H1 (cell line): ENCODE measurements around the gene RBM47. TPM values are rescaled to one million over a fixed set of nuclear protein-coding genes. Genes with fewer than 3 reads are reported as not detected.

Source experiments
- CTCF ChIA-PET: fragments of 300-600 bp; sonication (Branson Sonifier 250); formaldehyde crosslinking; loops from one replicate; lab custom pipeline; 2021; ENCODE audit not compliant: partially characterized antibody; lab: Charles Lee
- POLR2A ChIA-PET: fragments of 300-600 bp; sonication (Branson Sonifier 250); formaldehyde crosslinking; loops from one replicate; lab custom pipeline; 2021; ENCODE audit warnings: inconsistent platforms; ENCODE audit not compliant: partially characterized antibody; lab: Charles Lee
- DNase-seq, 2 experiments: peaks; one replicate each; pipeline versions ENCODE4 v3.0.0 to v3.0.0-alpha.2; 2010 to 2022; ENCODE audit warnings: low spot score in 2 of 2, low read depth in 1 of 2, mixed read lengths in 1 of 2
- FAIRE-seq: peaks from 2 replicates; lab custom pipeline; 2011; peaks lifted over from hg19 to GRCh38; lab: Jason Lieb, UNC
- H2AFZ ChIP-seq: 2 replicates; pipeline ENCODE4 v1.8.1; 2012; ENCODE audit warnings: low read length, inconsistent platforms
- H2AK5ac ChIP-seq: 2 replicates; pipeline ENCODE4 v1.6.1; 2013; ENCODE audit warnings: low read depth, low read length
- H2BK120ac ChIP-seq: replicated peaks from 2 replicates; pipeline ENCODE3; 2013; ENCODE audit warnings: low read depth, low read length, inconsistent platforms
- H2BK12ac ChIP-seq: 2 replicates; pipeline ENCODE4 v1.6.1; 2013; ENCODE audit warnings: low read depth, low read length
- H2BK15ac ChIP-seq: 2 replicates; pipeline ENCODE4 v1.6.1; 2013; ENCODE audit warnings: low read length
- H2BK20ac ChIP-seq: 2 replicates; pipeline ENCODE4 v1.6.1; 2013; ENCODE audit warnings: low read length
- H2BK5ac ChIP-seq: 2 replicates; pipeline ENCODE4 v1.6.1; 2013; ENCODE audit warnings: low read depth, low read length
- H3K14ac ChIP-seq: 2 replicates; pipeline ENCODE4 v1.6.1; 2013; ENCODE audit warnings: inconsistent platforms; ENCODE audit not compliant: insufficient read length
- H3K18ac ChIP-seq: 2 replicates; pipeline ENCODE4 v1.6.1; 2013; ENCODE audit warnings: low read length; ENCODE audit errors: extremely low read depth
- H3K23ac ChIP-seq: 2 replicates; pipeline ENCODE4 v1.6.1; 2013; ENCODE audit warnings: inconsistent platforms; ENCODE audit not compliant: insufficient read length
- H3K23me2 ChIP-seq: 2 replicates; pipeline ENCODE4 v1.6.1; 2013; ENCODE audit warnings: low read depth, low read length
- H3K27ac ChIP-seq: 2 replicates; pipeline ENCODE4 v1.6.1; 2011; ENCODE audit warnings: low read depth, low read length, inconsistent platforms
- H3K27me3 ChIP-seq, 4 experiments: replicated peaks in 1 of 4; 1 replicate in 1 of 4; 2 replicates in 3 of 4; pipeline versions ENCODE4 v1.6.1 to v1.8.1; 2011 to 2013; ENCODE audit warnings: low read length in 3 of 4, mild to moderate bottlenecking in 3 of 4, inconsistent platforms in 2 of 4, mixed read lengths in 2 of 4, moderate library complexity in 1 of 4; ENCODE audit not compliant: control insufficient read depth in 3 of 4, insufficient read depth in 3 of 4; ENCODE audit errors: extremely low read depth in 1 of 4
- H3K36me3 ChIP-seq, 4 experiments: 2 replicates each; pipeline versions ENCODE4 v1.6.1 to v1.8.1; 2011 to 2013; ENCODE audit warnings: mild to moderate bottlenecking in 4 of 4, low read length in 3 of 4, moderate library complexity in 2 of 4, control low read depth in 1 of 4, inconsistent platforms in 1 of 4; ENCODE audit not compliant: insufficient read depth in 4 of 4, control insufficient read depth in 2 of 4
- H3K4ac ChIP-seq: replicated peaks from 2 replicates; pipeline ENCODE3; 2013; ENCODE audit warnings: low read length, low read depth, mixed read lengths, inconsistent platforms; ENCODE audit not compliant: insufficient read length
- H3K4me1 ChIP-seq, 4 experiments: replicated peaks in 1 of 4; 1 replicate in 1 of 4; 2 replicates in 3 of 4; pipeline versions ENCODE4 v1.6.1 to v1.8.1; 2011 to 2013; ENCODE audit warnings: low read length in 3 of 4, inconsistent platforms in 2 of 4, mixed read lengths in 1 of 4; ENCODE audit not compliant: insufficient read depth in 4 of 4, control insufficient read depth in 3 of 4
- H3K4me2 ChIP-seq, 2 experiments: 2 replicates each; pipeline versions ENCODE4 v1.6.1 to v1.8.1; 2011 to 2013; ENCODE audit warnings: low read depth in 2 of 2, low read length in 2 of 2, control low read depth in 1 of 2, inconsistent platforms in 1 of 2, mild to moderate bottlenecking in 1 of 2; ENCODE audit not compliant: insufficient read depth in 1 of 2
- H3K4me3 ChIP-seq, 4 experiments: fragments of 200-600, 300-600 bp in 1 of 4; sonication (generic), shearing (Covaris generic), sonication (Bioruptor Twin) in 1 of 4; 2 replicates each; pipeline versions ENCODE4 v1.5.1 to v1.8.1; 2011 to 2016; ENCODE audit warnings: low read length in 4 of 4, low read depth in 3 of 4, control low read depth in 2 of 4, inconsistent platforms in 2 of 4, mild to moderate bottlenecking in 2 of 4, mixed read lengths in 1 of 4, moderate library complexity in 1 of 4; ENCODE audit not compliant: insufficient read depth in 2 of 4; ENCODE audit errors: extremely low read depth in 1 of 4
- H3K56ac ChIP-seq: replicated peaks from 2 replicates; pipeline ENCODE3; 2013; ENCODE audit warnings: low read depth, mild to moderate bottlenecking, mixed read lengths, low read length, inconsistent platforms; ENCODE audit not compliant: insufficient read length
- H3K79me1 ChIP-seq: 2 replicates; pipeline ENCODE4 v1.6.1; 2013; ENCODE audit warnings: low read depth, low read length, control low read depth
- H3K79me2 ChIP-seq, 2 experiments: 2 replicates each; pipeline versions ENCODE4 v1.6.1 to v1.8.1; 2012 to 2013; ENCODE audit warnings: low read length in 2 of 2, mild to moderate bottlenecking in 2 of 2, inconsistent platforms in 1 of 2; ENCODE audit not compliant: insufficient read depth in 2 of 2, control insufficient read depth in 1 of 2
- H3K9ac ChIP-seq, 4 experiments: replicated peaks in 1 of 4; 1 replicate in 1 of 4; 2 replicates in 3 of 4; pipeline versions ENCODE4 v1.6.1 to v1.8.1; 2011 to 2013; ENCODE audit warnings: low read depth in 3 of 4, low read length in 3 of 4, control low read depth in 2 of 4, mild to moderate bottlenecking in 2 of 4, moderate library complexity in 2 of 4, inconsistent platforms in 1 of 4; ENCODE audit errors: extremely low read depth in 1 of 4
- H3K9me3 ChIP-seq, 2 experiments: 2 replicates each; pipeline versions ENCODE4 v1.6.1 to v1.8.1; 2012 to 2013; ENCODE audit warnings: mild to moderate bottlenecking in 2 of 2, moderate library complexity in 2 of 2, control low read depth in 1 of 2, inconsistent platforms in 1 of 2, low read depth in 1 of 2, low read length in 1 of 2, mixed read lengths in 1 of 2; ENCODE audit not compliant: insufficient read depth in 2 of 2
- H4K20me1 ChIP-seq, 2 experiments: replicated peaks in 1 of 2; 2 replicates each; pipeline versions ENCODE3 to v1.8.1; 2011 to 2013; ENCODE audit warnings: inconsistent platforms in 2 of 2, low read length in 2 of 2, mild to moderate bottlenecking in 1 of 2; ENCODE audit not compliant: insufficient read depth in 2 of 2, control insufficient read depth in 1 of 2
- H4K5ac ChIP-seq: 2 replicates; pipeline ENCODE4 v1.6.1; 2013; ENCODE audit warnings: low read length, low read depth, mixed read lengths, inconsistent platforms; ENCODE audit not compliant: insufficient read length
- H4K8ac ChIP-seq: 2 replicates; pipeline ENCODE4 v1.8.0; 2013; ENCODE audit warnings: mild to moderate bottlenecking, moderate library complexity, low read length, inconsistent platforms; ENCODE audit not compliant: insufficient read depth; ENCODE audit errors: extremely low read depth
- H4K91ac ChIP-seq: replicated peaks from 2 replicates; pipeline ENCODE3; 2013; ENCODE audit warnings: low read length, mixed read lengths, inconsistent platforms; ENCODE audit not compliant: insufficient read length
- BACH1 ChIP-seq: IDR thresholded peaks from 2 replicates; pipeline ENCODE4 v1.6.1; 2012; ENCODE audit warnings: low read length, improper control_type of control experiment
- CBX5 ChIP-seq: fragments of 300-800, 300-1000 bp; sonication (generic); IDR thresholded peaks from 2 replicates; pipeline ENCODE4 v1.7.1; 2016; ENCODE audit warnings: antibody characterized with exemption, low read length, low read depth
- CREB1 ChIP-seq: IDR thresholded peaks from 2 replicates; pipeline ENCODE4 v1.6.1; 2012; ENCODE audit warnings: inconsistent platforms
- HDAC6 ChIP-seq: IDR thresholded peaks from one replicate; pipeline ENCODE4 v1.7.1; 2012; ENCODE audit warnings: low read depth, mild to moderate bottlenecking, inconsistent platforms, low read length, moderate library complexity
- KDM5A ChIP-seq: fragments of 200-600 bp; IDR thresholded peaks from 2 replicates; pipeline ENCODE4 v1.7.1; 2012; ENCODE audit warnings: mild to moderate bottlenecking, low read length, inconsistent platforms, mixed read lengths
- MAFK ChIP-seq: IDR thresholded peaks from 2 replicates; pipeline ENCODE4 v1.6.1; 2012; ENCODE audit warnings: low read depth, mild to moderate bottlenecking, improper control_type of control experiment, low read length
- TEAD4 ChIP-seq: IDR thresholded peaks from 2 replicates; pipeline ENCODE4 v1.6.1; 2012; ENCODE audit warnings: low read depth, low read length, inconsistent platforms, mixed read lengths
- WGBS, 2 experiments: shearing (Covaris generic) in 1 of 2; methylation state at CpG; one replicate each; pipeline versions ENCODE4 v1.1.6 to v1.1.7; 2013 to 2015; ENCODE audit warnings: low lambda C conversion rate in 2 of 2, mixed read lengths in 2 of 2, inconsistent platforms in 1 of 2, low coverage in 1 of 2, missing lambda C conversion rate in 1 of 2; ENCODE audit not compliant: insufficient replicate concordance in 2 of 2, insufficient coverage in 1 of 2, insufficient read length in 1 of 2; ENCODE audit errors: extremely low coverage in 1 of 2, missing lambda C conversion rate in 1 of 2; 5-methylcytosine and 5-hydroxymethylcytosine counted together
- polyA plus RNA-seq, 7 experiments: library from polyadenylated mRNA; depleted of rRNA in 3 of 7; stranded (reverse) in 5 of 7; unstranded in 2 of 7; fragments of >200 nt in 5 of 7; fragments of 200-250 nt in 2 of 7; gene quantifications; 1 replicate in 5 of 7; 2 replicates in 1 of 7; 4 replicates in 1 of 7; pipeline versions ENCODE4 v1.2.1 to v1.2.3, GENCODE V29; 2011 to 2013; ENCODE audit warnings: missing spikeins in 2 of 7, mixed read lengths in 2 of 7
- total RNA-seq: library from RNA; stranded (reverse); fragmentation: NEBNext Ultra II Directional; extraction: Animal tissue kit (Norgen Biotek cat#: 25700); gene quantifications from 2 replicates; pipeline ENCODE4 v1.2.1, GENCODE V29; 2021
- TF ChIP-seq, protein P1 (sequence below): IDR thresholded peaks from 2 replicates; pipeline ENCODE4 v1.6.1; 2012; ENCODE audit warnings: inconsistent platforms

RBM47 gene
- total and polyA plus RNA-seq, 2 of the 8 experiments (the other 6 are each of a cell fraction or from before 2014, with no cell fraction given): 42.8 to 78.9 TPM

DNA sequence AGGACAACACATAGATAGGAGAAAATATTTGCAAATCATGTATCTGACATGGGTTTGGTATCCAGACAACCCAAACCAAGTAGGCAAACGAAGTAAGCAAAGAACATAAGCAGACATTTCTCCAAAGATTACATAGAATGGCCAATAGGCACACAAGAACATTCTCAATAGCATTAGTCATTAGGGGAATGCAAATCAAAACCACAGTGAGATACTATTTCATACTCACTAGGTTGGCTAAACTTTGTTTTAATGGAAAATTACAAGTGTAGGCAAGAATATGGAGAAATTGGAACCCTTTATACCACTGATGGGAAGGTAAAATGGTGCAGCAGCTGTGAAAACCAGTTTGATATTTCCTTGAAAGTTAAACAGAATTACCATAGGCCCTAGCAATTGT lies 219.8 kb downstream of the RBM47 start:
- no peak overlapping the region for H3K14ac ChIP-seq
- no peak overlapping the region for H4K5ac ChIP-seq
- H2BK15ac ChIP-seq: no peak overlapping the region
- H3K9me3 ChIP-seq: peaks cover 11 to 16% of the 10 kb centered on the region in 2 experiments
- H2AFZ ChIP-seq: no peak overlapping the region
- H3K36me3 ChIP-seq: 0 out of 8 replicates have a peak, but pooled peaks cover 0 to 3% (median 0%) of the 10 kb centered on the region in 4 experiments
- no peak for FAIRE-seq
- no peak overlapping the region for H2BK5ac ChIP-seq
- no peak overlapping the region for H2BK12ac ChIP-seq
- H3K4ac ChIP-seq: no peak overlapping the region
- DNase-seq: no peak
- no peaks in the 10 kb centered on the region for H4K20me1 ChIP-seq
- no peaks in the 10 kb centered on the region for H3K4me1 ChIP-seq
- no peaks in the 10 kb centered on the region for H3K27me3 ChIP-seq
- H3K4me3 ChIP-seq: no peak overlapping the region
- H3K23ac ChIP-seq: no peak overlapping the region
- H2AK5ac ChIP-seq: no peak overlapping the region
- H3K9ac ChIP-seq: no peak overlapping the region
- H3K4me2 ChIP-seq: no peak overlapping the region
- ChIA-PET POLR2A (no interaction called here), CTCF (interaction anchor here (0.6 kb wide), 2 partner anchors 89 to 726 kb away, joined by 3 read pairs; no protein-coding TSS in a partner anchor)
- WGBS, 2 experiments: 85% methylated on average over 1 of the region's 1 CpG; no CpG with 5 or more reads in 1 of the 2 experiments
- H3K23me2 ChIP-seq: no peaks in the 10 kb centered on the region
- no peak overlapping the region for H4K8ac ChIP-seq
- H4K91ac ChIP-seq: no peak overlapping the region
- H3K56ac ChIP-seq: no peak overlapping the region
- no peak overlapping the region for H2BK20ac ChIP-seq
- H3K27ac ChIP-seq: no peak overlapping the region
- no peaks in the 10 kb centered on the region for H3K79me1 ChIP-seq
- no peaks in the 10 kb centered on the region for H3K79me2 ChIP-seq
- H2BK120ac ChIP-seq: no peak overlapping the region
- no peak overlapping the region for H3K18ac ChIP-seq
- TF ChIP-seq HDAC6 (no peak), KDM5A (no peak), CREB1 (no peak), MAFK (no peak), CBX5 (no peak), TEAD4 (no peak), BACH1 (no peak)
- TF ChIP-seq, protein P1, sequence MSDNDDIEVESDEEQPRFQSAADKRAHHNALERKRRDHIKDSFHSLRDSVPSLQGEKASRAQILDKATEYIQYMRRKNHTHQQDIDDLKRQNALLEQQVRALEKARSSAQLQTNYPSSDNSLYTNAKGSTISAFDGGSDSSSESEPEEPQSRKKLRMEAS: no peak
